MM.1S (cell line): ENCODE results near the gene CIBAR2.

Source experiments
- DNase-seq: peaks from one replicate; pipeline ENCODE4 v3.0.0-alpha.2; 2015
- H2AFZ ChIP-seq: fragments of 300-600 bp; sonication (generic); 2 replicates; pipeline ENCODE4 v1.6.0; 2016; ENCODE audit warnings: antibody characterized with exemption, low read length
- H3F3A ChIP-seq: fragments of 300-600 bp; sonication (generic); 2 replicates; pipeline ENCODE4 v1.6.1; 2016; ENCODE audit warnings: mild to moderate bottlenecking, antibody characterized with exemption, low read length, moderate library complexity, mixed read lengths; ENCODE audit not compliant: insufficient read depth
- H3K27ac ChIP-seq: fragments of 300-600 bp; sonication (generic); 2 replicates; pipeline ENCODE4 v1.5.1; 2016; ENCODE audit warnings: mild to moderate bottlenecking, low read length
- H3K27me3 ChIP-seq: fragments of 300-600 bp; sonication (generic); replicated peaks from 2 replicates; pipeline ENCODE4 v1.6.0; 2016; ENCODE audit warnings: low read length; ENCODE audit not compliant: insufficient read depth
- H3K36me3 ChIP-seq: fragments of 300-600 bp; sonication (generic); replicated peaks from 2 replicates; pipeline ENCODE4 v1.6.1; 2016; ENCODE audit warnings: mild to moderate bottlenecking, low read length, mixed read lengths; ENCODE audit not compliant: insufficient read depth
- H3K4me1 ChIP-seq: fragments of 300-600 bp; sonication (generic); 2 replicates; pipeline ENCODE4 v1.6.1; 2016; ENCODE audit warnings: low read length, mixed read lengths
- H3K4me2 ChIP-seq: fragments of 300-600 bp; sonication (generic); 2 replicates; pipeline ENCODE4 v1.6.0; 2016; ENCODE audit warnings: low read depth, low read length
- H3K4me3 ChIP-seq: fragments of 300-600 bp; sonication (generic); 2 replicates; pipeline ENCODE4 v1.5.1; 2016; ENCODE audit warnings: low read length, mixed read lengths
- H3K79me2 ChIP-seq: fragments of 300-600 bp; sonication (generic); 2 replicates; pipeline ENCODE4 v1.6.1; 2016; ENCODE audit warnings: mixed run types, low read length, mixed read lengths
- H3K9ac ChIP-seq: fragments of 300-600 bp; sonication (generic); 2 replicates; pipeline ENCODE4 v1.6.1; 2016; ENCODE audit warnings: low read length, mixed read lengths
- H3K9me2 ChIP-seq: fragments of 300-600 bp; sonication (generic); replicated peaks from 2 replicates; pipeline ENCODE4 v1.6.1; 2016; ENCODE audit warnings: mild to moderate bottlenecking, low read length, mixed read lengths; ENCODE audit not compliant: insufficient read depth
- H3K9me3 ChIP-seq: fragments of 300-600 bp; sonication (generic); replicated peaks from 2 replicates; pipeline ENCODE4 v1.6.1; 2016; ENCODE audit warnings: mild to moderate bottlenecking, low read length, mixed read lengths; ENCODE audit not compliant: insufficient read depth
- H4K20me1 ChIP-seq: fragments of 300-600 bp; sonication (generic); 2 replicates; pipeline ENCODE4 v1.6.1; 2016; ENCODE audit warnings: mild to moderate bottlenecking, low read length, moderate library complexity, mixed read lengths; ENCODE audit not compliant: insufficient read depth
- CTCF ChIP-seq: fragments of 300-600 bp; sonication (generic); IDR thresholded peaks from 2 replicates; pipeline ENCODE4 v1.5.1; 2016; ENCODE audit warnings: antibody characterized with exemption, low read length, mixed read lengths
- EZH2 ChIP-seq: fragments of 300-600 bp; sonication (generic); optimal IDR thresholded peaks from 2 replicates; pipeline ENCODE3; 2017; ENCODE audit warnings: low read depth, mild to moderate bottlenecking, antibody characterized with exemption, low read length, mixed read lengths
- EZH2phosphoT487 ChIP-seq: fragments of 300-600 bp; sonication (generic); IDR thresholded peaks from 2 replicates; pipeline ENCODE4 v1.6.1; 2018; ENCODE audit warnings: antibody characterized with exemption, low read length

The CIBAR2 gene

GRCh38 chr16:85152414-85153030, 40.2 kb upstream of the CIBAR2 start:
- Histone ChIP-seq H3K79me2 (no peaks in the 10 kb centered on the region), H2AFZ (no peak overlapping the region), H3K9me3 (no peaks in the 10 kb centered on the region), H3K4me3 (no peak overlapping the region), H3K9me2 (no peaks in the 10 kb centered on the region), H3K4me1 (no peaks in the 10 kb centered on the region), H4K20me1 (no peaks in the 10 kb centered on the region), H3K27me3 (peaks cover 43% of the 10 kb centered on the region), H3K36me3 (no peaks in the 10 kb centered on the region), H3F3A (no peaks in the 10 kb centered on the region), H3K27ac (no peak overlapping the region), H3K9ac (no peak overlapping the region), H3K4me2 (no peak overlapping the region)
- TF ChIP-seq EZH2phosphoT487 (no peak), EZH2 (no peak), CTCF (no peak)
- no peak for DNase-seq

DNA sequence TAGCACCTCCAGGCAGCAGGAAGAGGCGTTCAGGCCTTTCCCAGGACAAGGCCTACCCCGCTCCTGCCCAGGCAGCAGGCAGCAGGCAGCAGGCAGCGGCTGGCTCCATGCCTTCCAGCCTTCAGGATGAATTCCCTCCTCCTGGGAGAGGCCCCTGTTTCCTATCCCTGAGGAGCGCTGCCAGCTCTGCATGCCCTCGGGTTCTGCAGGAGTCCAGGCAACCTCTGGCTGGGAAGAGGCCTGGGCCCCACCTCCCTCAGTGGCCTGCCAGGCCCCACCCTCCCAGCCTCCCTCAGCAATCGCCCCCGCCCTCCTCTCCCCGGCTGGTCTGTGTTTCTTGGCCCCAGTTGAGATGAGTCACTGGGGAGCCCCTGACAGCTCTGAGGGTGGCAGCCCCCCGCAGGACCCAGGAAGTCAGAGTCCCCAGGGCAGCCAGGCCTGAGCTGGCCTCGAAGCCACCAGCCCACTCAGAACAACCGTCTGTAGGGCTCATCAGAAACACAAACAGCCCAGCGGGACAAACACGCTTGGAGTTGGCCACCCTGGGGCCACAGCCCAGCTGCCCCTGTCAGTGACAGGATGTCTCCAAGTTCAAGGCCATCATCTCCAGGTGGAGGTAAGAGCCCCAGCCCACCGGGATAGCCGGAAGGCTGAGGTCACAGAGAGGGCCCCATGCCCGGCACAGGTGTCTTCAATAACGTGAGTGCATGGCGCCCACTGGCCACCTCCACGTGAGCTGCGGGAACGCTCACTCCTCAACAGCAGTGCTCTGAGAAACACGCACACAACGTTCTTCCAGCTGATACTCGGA, 39.5 kb upstream of the CIBAR2 start:
- Histone ChIP-seq H3K4me1 (no peaks in the 10 kb centered on the region), H2AFZ (no peak overlapping the region), H3K27me3 (peaks cover 43% of the 10 kb centered on the region), H3K9ac (no peak overlapping the region), H4K20me1 (no peaks in the 10 kb centered on the region), H3K36me3 (no peaks in the 10 kb centered on the region), H3K4me2 (no peak overlapping the region), H3K9me3 (no peaks in the 10 kb centered on the region), H3K9me2 (no peaks in the 10 kb centered on the region), H3K27ac (no peak overlapping the region), H3K79me2 (no peaks in the 10 kb centered on the region), H3F3A (no peaks in the 10 kb centered on the region), H3K4me3 (no peak overlapping the region)
- TF ChIP-seq EZH2 = no peak
- no peak for TF ChIP-seq EZH2phosphoT487
- TF ChIP-seq CTCF = no peak
- no peak for DNase-seq

GRCh38 chr16:85151079-85151602, 38.9 kb upstream of the CIBAR2 start:
- no peaks in the 10 kb centered on the region for H3K36me3 ChIP-seq
- no peak overlapping the region for H2AFZ ChIP-seq
- no peaks in the 10 kb centered on the region for H3K4me1 ChIP-seq
- DNase-seq = no peak
- H3K27ac ChIP-seq = no peak overlapping the region
- no peaks in the 10 kb centered on the region for H3K9me3 ChIP-seq
- TF ChIP-seq EZH2phosphoT487 = no peak
- no peak for TF ChIP-seq EZH2
- TF ChIP-seq CTCF = no peak
- H3K27me3 ChIP-seq = peaks cover 46% of the 10 kb centered on the region
- H3K9ac ChIP-seq = no peak overlapping the region
- no peaks in the 10 kb centered on the region for H3F3A ChIP-seq
- no peaks in the 10 kb centered on the region for H3K9me2 ChIP-seq
- no peaks in the 10 kb centered on the region for H3K79me2 ChIP-seq
- no peak overlapping the region for H3K4me2 ChIP-seq
- H3K4me3 ChIP-seq = no peak overlapping the region
- H4K20me1 ChIP-seq = no peaks in the 10 kb centered on the region
